Calu3 (cell line): Measurements from ENCODE around the gene PLEKHA7. TPM values are rescaled to one million over a fixed set of nuclear protein-coding genes. Genes with fewer than 3 reads are reported as not detected.
A peak's percentile ranks its signal among the peaks of the same experiment; 100 is the strongest.

Experiments
- BruUV-seq: library from RNA; stranded (reverse); fragments of 400-500 nt; replicated peaks from 2 replicates; lab custom pipeline; 2021; lab: Mats Ljungman, UMichigan
- CTCF ChIA-PET: fragments of 300-600 bp; sonication (Branson Sonifier 250); formaldehyde crosslinking; loops from one replicate; lab custom pipeline; 2022; ENCODE audit warnings: antibody characterized with exemption; lab: Charles Lee
- DNase-seq: peaks from one replicate; pipeline ENCODE4 v3.0.0; 2022
- H3K27ac Mint-ChIP-seq: one replicate; pipeline ENCODE4 v1.8.0; 2022; ENCODE audit warnings: mixed read lengths; ENCODE audit not compliant: unreplicated experiment
- H3K27me3 Mint-ChIP-seq: one replicate; pipeline ENCODE4 v1.8.0; 2022; ENCODE audit warnings: mixed read lengths; ENCODE audit not compliant: unreplicated experiment
- H3K36me3 Mint-ChIP-seq: one replicate; pipeline ENCODE4 v1.8.0; 2022; ENCODE audit warnings: mild to moderate bottlenecking, moderate library complexity, mixed read lengths; ENCODE audit not compliant: insufficient read depth, unreplicated experiment
- H3K4me1 Mint-ChIP-seq: one replicate; pipeline ENCODE4 v1.8.0; 2022; ENCODE audit warnings: mild to moderate bottlenecking, low read depth, mixed read lengths; ENCODE audit not compliant: unreplicated experiment
- H3K4me3 Mint-ChIP-seq: one replicate; pipeline ENCODE4 v1.8.0; 2022; ENCODE audit warnings: mild to moderate bottlenecking, low read depth, moderate library complexity, mixed read lengths; ENCODE audit not compliant: unreplicated experiment
- H3K9me3 Mint-ChIP-seq: one replicate; pipeline ENCODE4 v1.8.0; 2022; ENCODE audit warnings: low read depth, mixed read lengths; ENCODE audit not compliant: unreplicated experiment
- CTCF ChIP-seq: fragments of 200-600 bp; IDR thresholded peaks from one replicate; pipeline ENCODE4 v1.8.0; 2022; ENCODE audit warnings: antibody characterized with exemption; ENCODE audit not compliant: unreplicated experiment
- intact Hi-C: fragments of 100-400 bp; cut with micrococcal nuclease; formaldehyde crosslinking; loops from one replicate; pipeline ENCODE4 v1.10.0; 2022; ENCODE audit not compliant: unreplicated experiment
- total RNA-seq: library from RNA; stranded (reverse); gene quantifications from 2 replicates; pipeline ENCODE4 v1.2.3, GENCODE V29; 2022

The PLEKHA7 gene
- total RNA-seq, 1 experiment from 2014 or later = 138 TPM

DNA sequence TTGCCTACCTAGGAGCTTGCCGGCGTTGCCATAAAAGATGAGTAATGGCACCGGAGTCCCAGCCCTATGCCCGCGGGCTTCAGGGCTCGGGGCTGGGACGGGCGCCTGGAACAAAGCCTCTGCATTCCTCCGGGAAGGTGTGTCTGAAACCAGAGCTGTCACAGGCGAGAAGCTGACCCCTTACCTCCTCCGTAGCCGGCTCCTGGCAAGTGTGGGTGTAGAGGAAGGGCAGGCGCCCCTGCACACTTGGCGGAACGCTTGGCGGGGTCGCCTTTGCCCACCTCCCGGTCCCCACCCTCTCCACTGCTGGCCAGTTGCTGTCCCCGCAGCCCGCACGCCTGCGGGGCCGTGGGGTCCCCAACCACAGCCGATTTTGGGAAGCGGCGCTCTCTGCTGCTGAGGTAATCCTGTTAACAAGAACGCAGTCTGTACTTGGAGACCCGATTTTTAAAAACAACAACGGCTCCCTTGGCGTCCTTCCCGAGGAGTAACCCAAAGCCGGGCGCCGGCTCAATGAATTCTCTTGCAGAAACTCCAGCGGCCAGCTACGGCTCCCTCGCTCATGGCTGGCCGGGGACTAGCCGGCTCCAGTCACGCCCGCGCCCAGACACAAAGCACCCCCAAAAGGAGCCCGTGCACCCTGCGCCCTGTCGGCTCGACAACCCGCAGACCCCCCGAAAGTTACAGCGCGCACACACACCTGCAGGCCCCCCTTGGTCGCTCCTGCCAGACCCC lies 89.2 kb downstream of the PLEKHA7 start:
- TSS peak; percentile 74 for BruUV-seq
- CTCF ChIA-PET = interaction anchor here (0.6 to 2.0 kb wide), 6 partner anchors 22 to 151 kb away, joined by 3 to 9 read pairs (median 4); no protein-coding TSS in a partner anchor
- no peak for TF ChIP-seq CTCF
- peak overlapping the region; percentile 87 for H3K27ac Mint-ChIP-seq
- no peaks in the 10 kb centered on the region for H3K27me3 Mint-ChIP-seq
- H3K4me1 Mint-ChIP-seq = peaks cover 57% of the 10 kb centered on the region
- H3K36me3 Mint-ChIP-seq = peaks cover 36% of the 10 kb centered on the region
- intact Hi-C loops = loop anchor here (1.0 to 5.0 kb wide), 3 partner anchors 35 to 103 kb away; no protein-coding TSS in a partner anchor
- H3K4me3 Mint-ChIP-seq = peak overlapping the region; percentile 95
- no peaks in the 10 kb centered on the region for H3K9me3 Mint-ChIP-seq
- peak; percentile 93 for DNase-seq

GRCh38 chr11:16924462-16924825 lies 89.8 kb downstream of the PLEKHA7 start:
- intact Hi-C loops = loop anchor here (1.0 to 5.0 kb wide), 3 partner anchors 34 to 102 kb away; no protein-coding TSS in a partner anchor
- H3K27ac Mint-ChIP-seq = peak overlapping the region; percentile 87
- BruUV-seq = no TSS peak
- peaks cover 36% of the 10 kb centered on the region for H3K36me3 Mint-ChIP-seq
- H3K4me1 Mint-ChIP-seq = peaks cover 63% of the 10 kb centered on the region
- no peaks in the 10 kb centered on the region for H3K27me3 Mint-ChIP-seq
- H3K9me3 Mint-ChIP-seq = no peaks in the 10 kb centered on the region
- CTCF ChIA-PET = interaction anchor here (0.6 to 2.0 kb wide), 5 partner anchors 21 to 152 kb away, joined by 3 to 9 read pairs (median 4); no protein-coding TSS in a partner anchor
- H3K4me3 Mint-ChIP-seq = peak overlapping the region; percentile 95
- TF ChIP-seq CTCF = no peak
- DNase-seq = no peak

DNA sequence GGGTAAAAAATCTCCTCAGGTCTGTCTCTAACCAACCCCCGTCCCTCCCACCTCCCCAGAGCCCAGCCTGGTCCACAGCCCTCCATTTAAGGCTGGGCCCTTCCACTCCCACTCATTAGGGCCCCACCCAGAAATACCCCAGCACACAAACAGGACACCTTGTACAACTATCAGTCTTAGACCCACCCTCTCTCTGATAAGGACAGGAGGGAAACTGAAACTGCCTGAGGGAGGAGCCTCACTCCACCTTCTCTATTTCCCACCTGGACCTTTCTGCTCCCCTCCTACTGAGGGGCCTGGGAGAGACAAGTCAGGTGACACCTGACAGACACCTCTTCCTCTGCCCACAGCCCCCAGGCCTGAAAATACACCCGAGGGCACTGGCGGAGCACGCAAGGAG lies 90.2 kb downstream of the PLEKHA7 start:
- H3K36me3 Mint-ChIP-seq = peaks cover 39% of the 10 kb centered on the region
- peak overlapping the region; percentile 95 for H3K4me3 Mint-ChIP-seq
- H3K9me3 Mint-ChIP-seq = no peaks in the 10 kb centered on the region
- CTCF ChIA-PET = interaction anchor here (0.7 to 2.0 kb wide), 3 partner anchors 42 to 104 kb away, joined by 3 to 9 read pairs (median 4); no protein-coding TSS in a partner anchor
- no TSS peak for BruUV-seq
- H3K27ac Mint-ChIP-seq = peak overlapping the region; percentile 87
- no peak for TF ChIP-seq CTCF
- no peaks in the 10 kb centered on the region for H3K27me3 Mint-ChIP-seq
- DNase-seq = peak; percentile 60
- H3K4me1 Mint-ChIP-seq = peaks cover 67% of the 10 kb centered on the region
- intact Hi-C loops = loop anchor here (1.0 to 5.0 kb wide), 3 partner anchors 34 to 102 kb away; no protein-coding TSS in a partner anchor

- CTCF ChIA-PET = interaction anchor here (1.5 kb wide), 1 partner anchor 101 kb away, joined by 3 read pairs; no protein-coding TSS in a partner anchor
- H3K9me3 Mint-ChIP-seq = no peaks in the 10 kb centered on the region
- H3K4me1 Mint-ChIP-seq = peaks cover 88% of the 10 kb centered on the region
- DNase-seq = no peak
- no peaks in the 10 kb centered on the region for H3K27me3 Mint-ChIP-seq
- BruUV-seq = no TSS peak
- intact Hi-C loops = loop anchor here (5.0 kb wide), 1 partner anchor 99 kb away; no protein-coding TSS in a partner anchor
- H3K27ac Mint-ChIP-seq = peak overlapping the region; percentile 8
- no peak overlapping the region for H3K4me3 Mint-ChIP-seq
- TF ChIP-seq CTCF = no peak
- peaks cover 62% of the 10 kb centered on the region for H3K36me3 Mint-ChIP-seq
Observed at GRCh38 chr11:16921668-16922067, 92.5 kb downstream of the PLEKHA7 start.
